Ectodermal cell (in vitro differentiated cells): ENCODE results near the gene SCAMP3.

Experiments used
- H3K27ac ChIP-seq: 2 replicates; pipeline ENCODE4 v1.7.0; 2013; ENCODE audit warnings: mild to moderate bottlenecking, low read depth, low read length; ENCODE audit not compliant: insufficient read depth, poor library complexity, severe bottlenecking
- H3K27me3 ChIP-seq: 2 replicates; pipeline ENCODE4 v1.7.0; 2013; ENCODE audit warnings: mild to moderate bottlenecking, low read length; ENCODE audit not compliant: insufficient read depth, control insufficient read depth, poor library complexity, severe bottlenecking
- H3K36me3 ChIP-seq: one replicate; pipeline ENCODE4 v1.7.0; 2013; ENCODE audit warnings: low read length; ENCODE audit not compliant: control insufficient read depth, insufficient read depth
- H3K4me1 ChIP-seq: one replicate; pipeline ENCODE4 v1.7.0; 2013; ENCODE audit warnings: low read length; ENCODE audit not compliant: control insufficient read depth, insufficient read depth
- H3K4me3 ChIP-seq: 2 replicates; pipeline ENCODE4 v1.7.0; 2013; ENCODE audit warnings: low read depth, low read length, control low read depth; ENCODE audit not compliant: insufficient read depth
- H3K9me3 ChIP-seq: 2 replicates; pipeline ENCODE4 v1.7.0; 2013; ENCODE audit warnings: mild to moderate bottlenecking, low read length, moderate library complexity; ENCODE audit not compliant: control insufficient read depth
- WGBS, 2 experiments: methylation state at CpG; one replicate each; pipeline ENCODE4 v1.1.7; 2013; ENCODE audit warnings: missing lambda C conversion rate in 2 of 2; 5-methylcytosine and 5-hydroxymethylcytosine counted together

The SCAMP3 gene

DNA sequence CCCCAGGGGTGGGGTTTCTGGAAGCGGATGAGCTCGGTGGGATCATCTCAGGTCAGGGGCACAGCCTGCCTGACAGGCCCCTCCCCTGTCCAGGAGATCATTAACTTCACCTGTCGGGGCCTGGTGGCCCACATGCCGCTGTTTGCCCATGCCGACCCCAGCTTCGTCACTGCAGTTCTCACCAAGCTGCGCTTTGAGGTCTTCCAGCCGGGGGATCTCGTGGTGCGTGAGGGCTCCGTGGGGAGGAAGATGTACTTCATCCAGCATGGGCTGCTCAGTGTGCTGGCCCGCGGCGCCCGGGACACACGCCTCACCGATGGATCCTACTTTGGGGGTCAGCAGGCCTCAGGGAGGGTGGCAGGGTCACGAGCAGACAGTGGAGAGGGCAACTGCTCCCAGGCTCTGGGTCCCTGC is 23.5 kb upstream of the SCAMP3 start:
- 96% methylated on average over 18 of the region's 18 CpGs for WGBS, 2 experiments
- no peaks in the 10 kb centered on the region for H3K9me3 ChIP-seq
- no peak overlapping the region for H3K27ac ChIP-seq
- H3K4me1 ChIP-seq: no peaks in the 10 kb centered on the region
- H3K4me3 ChIP-seq: no peak overlapping the region
- H3K36me3 ChIP-seq: no peaks in the 10 kb centered on the region
- H3K27me3 ChIP-seq: no peaks in the 10 kb centered on the region

- Histone ChIP-seq H3K36me3 (no peaks in the 10 kb centered on the region), H3K4me1 (no peaks in the 10 kb centered on the region), H3K4me3 (no peak overlapping the region), H3K27ac (no peak overlapping the region), H3K27me3 (no peaks in the 10 kb centered on the region), H3K9me3 (no peaks in the 10 kb centered on the region)
- 93 to 95% methylated on average over 14 of the region's 14 CpGs for WGBS, 2 experiments
Measured at GRCh38 chr1:155285063-155285462, 22.9 kb upstream of the SCAMP3 start.

DNA sequence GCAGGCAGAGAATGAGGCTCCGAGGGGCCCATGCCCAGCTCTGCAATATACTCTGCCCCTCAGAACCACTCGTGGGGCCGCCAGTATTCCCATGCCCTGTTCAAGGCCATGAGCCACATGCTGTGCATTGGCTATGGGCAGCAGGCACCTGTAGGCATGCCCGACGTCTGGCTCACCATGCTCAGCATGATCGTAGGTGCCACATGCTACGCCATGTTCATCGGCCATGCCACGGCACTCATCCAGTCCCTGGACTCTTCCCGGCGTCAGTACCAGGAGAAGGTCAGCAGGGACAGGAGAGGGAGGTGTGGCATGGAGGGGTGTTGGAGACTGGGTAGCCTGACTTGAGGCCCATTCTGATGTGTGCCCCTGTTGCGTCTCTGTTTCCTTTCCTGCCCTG is 22.3 kb upstream of the SCAMP3 start:
- WGBS, 2 experiments: 94% methylated on average over 12 of the region's 12 CpGs
- no peak overlapping the region for H3K4me3 ChIP-seq
- no peaks in the 10 kb centered on the region for H3K36me3 ChIP-seq
- no peaks in the 10 kb centered on the region for H3K27me3 ChIP-seq
- H3K9me3 ChIP-seq: no peaks in the 10 kb centered on the region
- H3K27ac ChIP-seq: no peak overlapping the region
- H3K4me1 ChIP-seq: peaks cover under 1% of the 10 kb centered on the region

GRCh38 chr1:155282488-155283091 is 20.4 kb upstream of the SCAMP3 start:
- H3K4me1 ChIP-seq: peaks cover 14% of the 10 kb centered on the region

GRCh38 chr1:155279268-155279667 is 17.1 kb upstream of the SCAMP3 start:
- WGBS, 2 experiments: 57 to 66% methylated on average over 2 of the region's 2 CpGs
- Histone ChIP-seq H3K27ac (no peak overlapping the region), H3K4me3 (no peak overlapping the region), H3K9me3 (no peaks in the 10 kb centered on the region), H3K27me3 (peaks cover 8% of the 10 kb centered on the region), H3K4me1 (peaks cover 14% of the 10 kb centered on the region), H3K36me3 (no peaks in the 10 kb centered on the region)

More at GRCh38 chr1:155282488-155283091, 20.4 kb upstream of the SCAMP3 start:
- no peak overlapping the region for H3K4me3 ChIP-seq
- peaks cover 4% of the 10 kb centered on the region for H3K27me3 ChIP-seq
- H3K27ac ChIP-seq: no peak overlapping the region
- no peaks in the 10 kb centered on the region for H3K36me3 ChIP-seq
- WGBS, 2 experiments: 93 to 95% methylated on average over 25 to 29 of the region's 29 CpGs
- H3K9me3 ChIP-seq: no peaks in the 10 kb centered on the region

DNA sequence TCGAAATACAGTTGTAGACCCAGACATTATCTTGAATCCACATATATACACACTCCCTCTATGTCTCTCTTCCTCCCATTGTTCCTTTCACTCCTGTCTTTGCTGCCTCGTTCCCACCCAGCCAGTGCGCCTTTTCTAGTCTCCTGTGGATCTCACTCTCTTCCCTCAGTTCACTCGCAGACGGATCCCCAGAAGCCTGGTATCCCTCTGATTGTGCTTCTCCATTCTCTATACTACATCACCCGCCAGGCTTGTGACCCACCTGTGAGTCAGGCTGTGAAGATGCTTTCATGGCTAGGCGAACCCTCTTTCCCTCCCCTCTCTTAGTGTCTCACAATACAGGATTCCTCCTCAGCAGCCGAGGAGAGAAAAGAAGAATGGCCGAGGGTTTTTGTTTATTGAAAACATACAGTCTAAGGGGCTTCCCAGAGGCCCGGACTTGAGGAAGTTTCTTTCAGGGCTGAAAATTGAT is 16.6 kb upstream of the SCAMP3 start:
- H3K4me1 ChIP-seq: peaks cover 14% of the 10 kb centered on the region
- H3K4me3 ChIP-seq: no peak overlapping the region
- 45 to 50% methylated on average over 10 of the region's 10 CpGs for WGBS, 2 experiments

DNA sequence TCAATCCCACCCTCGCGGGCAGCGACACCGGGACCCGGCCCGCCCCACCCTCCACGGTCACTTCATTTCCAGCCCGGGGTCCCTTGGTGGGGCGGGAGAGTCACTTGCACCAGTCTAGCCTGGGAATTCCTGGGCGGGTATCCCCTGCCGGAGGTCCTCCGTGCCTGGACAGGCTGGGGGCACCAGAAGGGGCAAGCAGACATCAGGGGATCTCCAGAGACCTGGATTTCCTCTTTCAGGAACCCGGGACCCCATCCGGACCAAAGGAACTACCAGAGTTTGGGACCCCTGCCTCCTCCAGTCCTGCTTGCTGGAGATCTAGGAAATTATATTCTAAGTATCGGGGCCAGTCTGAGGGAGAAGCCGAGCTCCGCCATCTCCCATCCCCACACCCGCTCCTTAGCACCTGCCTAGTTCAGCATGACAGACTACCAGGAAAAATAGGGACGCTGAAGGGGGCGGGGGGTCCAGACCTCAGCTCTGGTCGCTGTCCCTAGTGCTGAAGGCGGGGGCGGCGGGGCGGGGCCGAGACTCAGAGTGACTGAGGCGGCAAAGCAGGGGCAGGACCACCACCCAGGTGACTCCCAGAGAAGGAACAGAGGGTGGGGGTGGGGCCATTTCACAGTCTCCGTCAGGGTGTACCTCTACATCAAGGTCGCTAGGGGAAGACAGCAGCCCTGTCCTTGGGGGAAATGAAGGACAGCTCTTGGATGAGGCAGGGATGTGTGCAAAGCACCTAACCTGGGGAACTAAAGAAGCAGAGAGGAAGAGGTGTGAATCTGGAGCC is 15.9 kb upstream of the SCAMP3 start:
- Histone ChIP-seq H3K4me3 (peak overlapping the region; percentile 65), H3K27ac (no peak overlapping the region), H3K36me3 (no peaks in the 10 kb centered on the region), H3K27me3 (peaks cover 8% of the 10 kb centered on the region), H3K4me1 (peaks cover 14% of the 10 kb centered on the region), H3K9me3 (no peaks in the 10 kb centered on the region)
- 1 to 2% methylated on average over 29 of the region's 29 CpGs for whole genome bisulfite sequencing, 2 experiments

More for the DNA sequence above, 16.6 kb upstream of the SCAMP3 start:
- H3K36me3 ChIP-seq: no peaks in the 10 kb centered on the region
- no peak overlapping the region for H3K27ac ChIP-seq
- H3K9me3 ChIP-seq: no peaks in the 10 kb centered on the region
- peaks cover 8% of the 10 kb centered on the region for H3K27me3 ChIP-seq

- Histone ChIP-seq H3K4me3 (peak within 1 kb of the TSS; percentile 65), H3K4me1 (peaks cover 14% of the 10 kb centered on the region), H3K9me3 (no peaks in the 10 kb centered on the region), H3K36me3 (no peaks in the 10 kb centered on the region), H3K27ac (no peak within 1 kb of the TSS), H3K27me3 (peaks cover 8% of the 10 kb centered on the region)
- 1% methylated on average over 68 of the region's 68 CpGs for WGBS, 2 experiments
Measured at GRCh38 chr1:155277070-155277901, 15.1 kb upstream of the SCAMP3 start, which contains the start of gene HCN3. Gene HCN3 (plus strand): TSS chr1:155277463. CDS start chr1:155277591, 128 bp downstream.

GRCh38 chr1:155273343-155274245 is 11.4 kb upstream of the SCAMP3 start, which contains the start of gene CLK2:
Gene CLK2 (minus strand): TSS chr1:155273504. CDS start chr1:155270977, 2,527 bp downstream.
- 19 to 21% methylated on average over 61 of the region's 61 CpGs for WGBS, 2 experiments

More at GRCh38 chr1:155273343-155274245, 11.4 kb upstream of the SCAMP3 start, which contains the start of gene CLK2:
- Histone ChIP-seq H3K4me1 (peaks cover 7% of the 10 kb centered on the region), H3K27me3 (peaks cover 4% of the 10 kb centered on the region), H3K4me3 (peak within 1 kb of the TSS; percentile 73), H3K27ac (peak within 1 kb of the TSS; percentile 87), H3K9me3 (no peaks in the 10 kb centered on the region), H3K36me3 (peaks cover 21% of the 10 kb centered on the region)
